C4-2B (cell line): Measurements from ENCODE around the gene EGLN2.

Source experiments
- CTCF ChIP-seq: fragments of 450-650 bp; conservative IDR thresholded peaks from 2 replicates; pipeline ENCODE4 v1.5.1; 2017; ENCODE audit warnings: mild to moderate bottlenecking
- ZFX ChIP-seq: fragments of 450-650 bp; IDR thresholded peaks from 2 replicates; pipeline ENCODE4 v1.6.1; 2017

GRCh38 chr19:40805258-40805868 is 6.4 kb downstream of the EGLN2 start:
- TF ChIP-seq CTCF (no peak), ZFX (no peak)
